Activated naive CD4-positive, alpha-beta T cell treated with anti-CD3 and anti-CD28 coated beads, Interleukin-2, amount 10 ng/mL, durations not matched to agents 5 hours and 36 hours (primary cell): ENCODE measurements around the gene PRAMEF4. TPM values are rescaled to one million over a fixed set of nuclear protein-coding genes. Genes with fewer than 3 reads are reported as not detected.

Experiments
- total RNA-seq, 2 experiments: library from RNA; stranded (reverse); gene quantifications; one replicate each; pipeline ENCODE4 v1.2.3, GENCODE V29; 2021

The PRAMEF4 gene
- total RNA-seq, result not detected

GRCh38 chr1:12886101-12886500 is at the start of gene PRAMEF4:
Gene PRAMEF4 (minus strand): TSS chr1:12886201. CDS start chr1:12883394, 2,807 bp downstream.

GRCh38 chr1:12916310-12916709 is 30.3 kb upstream of the PRAMEF4 start, which contains the start of gene PRAMEF7:
Gene PRAMEF7 (plus strand): TSS chr1:12916610. CDS start chr1:12917693, 1,083 bp downstream.

GRCh38 chr1:12898170-12898569 is 12.2 kb upstream of the PRAMEF4 start, which contains the start of gene PRAMEF10:
Gene PRAMEF10 (minus strand): TSS chr1:12898270. CDS start chr1:12895847, 2,423 bp downstream.

GRCh38 chr1:12856786-12857185 is 29.2 kb downstream of the PRAMEF4 start, which contains the start of gene PRAMEF2:
Gene PRAMEF2 (plus strand): TSS chr1:12857086. CDS start chr1:12859010, 1,924 bp downstream.

GRCh38 chr1:12848620-12849019 is 37.4 kb downstream of the PRAMEF4 start, which contains the start of gene HNRNPCL1:
Gene HNRNPCL1 (minus strand): TSS chr1:12848720. CDS start chr1:12848289, 431 bp downstream.

GRCh38 chr1:12831310-12831709 is 54.7 kb downstream of the PRAMEF4 start, which contains the start of gene PRAMEF11:
Gene PRAMEF11 (minus strand): TSS chr1:12831410. CDS start chr1:12828789, 2,621 bp downstream.

Other genes starting within 250 kb of the PRAMEF4 start
- not detected for gene AADACL4, start 242.1 kb downstream of the PRAMEF4 start, total RNA-seq
- not detected for gene AADACL3, start 170.1 kb downstream of the PRAMEF4 start, total RNA-seq
- gene CFAP107, start 140.0 kb downstream of the PRAMEF4 start, total RNA-seq, result not detected
- not detected for gene PRAMEF12, start 112.5 kb downstream of the PRAMEF4 start, total RNA-seq
- not detected for gene PRAMEF1, start 94.8 kb downstream of the PRAMEF4 start, total RNA-seq
- not detected for gene PRAMEF11, start 54.8 kb downstream of the PRAMEF4 start, total RNA-seq
- gene HNRNPCL1, start 37.5 kb downstream of the PRAMEF4 start, total RNA-seq, result not detected
- not detected for gene PRAMEF2, start 29.1 kb downstream of the PRAMEF4 start, total RNA-seq
- gene PRAMEF10, start 12.1 kb upstream of the PRAMEF4 start, total RNA-seq, result not detected
- not detected for gene PRAMEF7, start 30.4 kb upstream of the PRAMEF4 start, total RNA-seq
- not detected for gene PRAMEF6, start 61.4 kb upstream of the PRAMEF4 start, total RNA-seq
- not detected for gene PRAMEF27, start 170.4 kb upstream of the PRAMEF4 start, total RNA-seq
- not detected for gene HNRNPCL3, start 174.6 kb upstream of the PRAMEF4 start, total RNA-seq
- not detected for gene PRAMEF25, start 184.6 kb upstream of the PRAMEF4 start, total RNA-seq
- not detected for gene HNRNPCL2, start 230.7 kb upstream of the PRAMEF4 start, total RNA-seq